Measurements from ENCODE around the gene ELK1. TPM values are rescaled to one million over a fixed set of nuclear protein-coding genes. Genes with fewer than 3 reads are reported as not detected.
A peak's percentile ranks its signal among the peaks of the same experiment; 100 is the strongest.

Gene ELK1
- total RNA-seq, 1 donor from 2014 or later, result 29.4 TPM

- Mint-ChIP-seq H3K27me3 (ENCODE audit: unreplicated experiment) (peaks cover 4% of the 10 kb centered on the region), H3K4me3 (ENCODE audit: unreplicated experiment) (no peak overlapping the region), H3K36me3 (ENCODE audit: low read depth, unreplicated experiment) (peaks cover 21% of the 10 kb centered on the region), H3K27ac (ENCODE audit: unreplicated experiment) (peak overlapping the region; percentile 48), H3K4me1 (ENCODE audit: unreplicated experiment) (peaks cover 10% of the 10 kb centered on the region), H3K9me3 (ENCODE audit: unreplicated experiment) (no peaks in the 10 kb centered on the region)
- TF ChIP-seq, protein P1, sequence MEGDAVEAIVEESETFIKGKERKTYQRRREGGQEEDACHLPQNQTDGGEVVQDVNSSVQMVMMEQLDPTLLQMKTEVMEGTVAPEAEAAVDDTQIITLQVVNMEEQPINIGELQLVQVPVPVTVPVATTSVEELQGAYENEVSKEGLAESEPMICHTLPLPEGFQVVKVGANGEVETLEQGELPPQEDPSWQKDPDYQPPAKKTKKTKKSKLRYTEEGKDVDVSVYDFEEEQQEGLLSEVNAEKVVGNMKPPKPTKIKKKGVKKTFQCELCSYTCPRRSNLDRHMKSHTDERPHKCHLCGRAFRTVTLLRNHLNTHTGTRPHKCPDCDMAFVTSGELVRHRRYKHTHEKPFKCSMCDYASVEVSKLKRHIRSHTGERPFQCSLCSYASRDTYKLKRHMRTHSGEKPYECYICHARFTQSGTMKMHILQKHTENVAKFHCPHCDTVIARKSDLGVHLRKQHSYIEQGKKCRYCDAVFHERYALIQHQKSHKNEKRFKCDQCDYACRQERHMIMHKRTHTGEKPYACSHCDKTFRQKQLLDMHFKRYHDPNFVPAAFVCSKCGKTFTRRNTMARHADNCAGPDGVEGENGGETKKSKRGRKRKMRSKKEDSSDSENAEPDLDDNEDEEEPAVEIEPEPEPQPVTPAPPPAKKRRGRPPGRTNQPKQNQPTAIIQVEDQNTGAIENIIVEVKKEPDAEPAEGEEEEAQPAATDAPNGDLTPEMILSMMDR (IDR thresholded peaks at IDR 0.05; ENCODE audit: unreplicated experiment), result peak; percentile 38
- no peak for DNase-seq (ENCODE audit: low spot score)
Observed at GRCh38 chrX:47644557-47645091, 5.7 kb downstream of the ELK1 start.

GRCh38 chrX:47643926-47644325 is 6.4 kb downstream of the ELK1 start:
- peaks cover 24% of the 10 kb centered on the region for H3K36me3 Mint-ChIP-seq (ENCODE audit: low read depth, unreplicated experiment)
- DNase-seq (ENCODE audit: low spot score), result no peak
- H3K4me3 Mint-ChIP-seq (ENCODE audit: unreplicated experiment), result no peak overlapping the region
- TF ChIP-seq, protein P1 (IDR thresholded peaks at IDR 0.05; ENCODE audit: unreplicated experiment), result peak; percentile 17
- H3K27me3 Mint-ChIP-seq (ENCODE audit: unreplicated experiment), result peaks cover 4% of the 10 kb centered on the region
- no peak overlapping the region for H3K27ac Mint-ChIP-seq (ENCODE audit: unreplicated experiment)
- H3K4me1 Mint-ChIP-seq (ENCODE audit: unreplicated experiment), result peaks cover 7% of the 10 kb centered on the region
- H3K9me3 Mint-ChIP-seq (ENCODE audit: unreplicated experiment), result no peaks in the 10 kb centered on the region

DNA sequence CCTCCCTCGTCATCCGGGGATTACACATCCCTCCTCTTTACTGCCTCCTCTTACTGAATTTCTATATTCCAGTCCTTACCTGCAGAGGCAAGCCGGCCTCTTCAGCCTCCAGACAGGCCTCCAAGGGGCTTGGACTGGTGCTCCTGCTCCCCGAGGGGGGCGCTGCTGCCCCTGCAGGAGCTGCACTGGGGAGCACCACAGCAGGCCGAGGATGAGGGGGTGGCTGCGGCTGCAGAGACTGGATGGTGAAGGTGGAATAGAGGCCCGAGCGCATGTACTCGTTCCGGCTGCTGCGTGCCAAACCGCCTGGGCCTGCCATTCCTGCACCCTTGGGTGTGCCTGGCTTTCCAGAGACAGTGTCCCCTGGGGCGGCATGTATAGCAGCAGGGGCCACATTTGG is 11.5 kb downstream of the ELK1 start:
- Mint-ChIP-seq H3K36me3 (ENCODE audit: low read depth, unreplicated experiment) (peaks cover 29% of the 10 kb centered on the region), H3K4me1 (ENCODE audit: unreplicated experiment) (no peaks in the 10 kb centered on the region), H3K27ac (ENCODE audit: unreplicated experiment) (no peak overlapping the region), H3K27me3 (ENCODE audit: unreplicated experiment) (no peaks in the 10 kb centered on the region), H3K4me3 (ENCODE audit: unreplicated experiment) (no peak overlapping the region), H3K9me3 (ENCODE audit: unreplicated experiment) (no peaks in the 10 kb centered on the region)
- DNase-seq (ENCODE audit: low spot score), result no peak
- TF ChIP-seq, protein P1 (IDR thresholded peaks at IDR 0.05; ENCODE audit: unreplicated experiment), result no peak

DNA sequence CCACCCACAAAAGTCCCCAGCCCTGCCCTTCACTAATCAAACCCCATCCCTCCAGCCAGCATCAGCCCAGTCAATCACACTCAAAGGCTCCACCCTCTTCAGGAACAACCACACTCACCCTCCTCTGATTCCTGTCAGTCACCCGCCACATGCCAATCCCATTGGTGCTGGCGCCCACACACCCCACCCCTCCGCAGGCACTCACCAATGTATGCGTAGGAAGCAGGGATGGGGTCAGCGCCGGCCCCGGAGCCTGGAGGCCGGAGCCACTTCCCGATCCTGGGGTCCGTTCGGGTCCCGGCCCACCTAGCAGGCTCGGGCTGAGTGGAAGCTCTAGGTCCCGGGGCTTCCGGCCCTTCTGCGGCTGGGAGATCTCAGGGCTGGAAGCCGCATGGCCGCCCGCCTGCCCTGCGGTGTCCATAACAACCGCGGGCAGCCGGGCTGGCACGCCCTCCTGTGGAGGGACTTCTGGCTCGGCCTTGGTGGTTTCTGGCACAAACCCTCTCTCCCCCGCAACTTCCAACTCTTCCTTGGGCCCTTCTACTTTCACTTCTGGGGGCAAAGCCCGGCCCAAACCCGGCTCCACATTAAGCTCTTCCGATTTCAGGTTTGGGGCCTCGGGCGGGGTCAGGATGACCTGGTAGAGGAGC is 12.7 kb downstream of the ELK1 start:
- Mint-ChIP-seq H3K27me3 (ENCODE audit: unreplicated experiment) (no peaks in the 10 kb centered on the region), H3K4me3 (ENCODE audit: unreplicated experiment) (no peak overlapping the region), H3K9me3 (ENCODE audit: unreplicated experiment) (no peaks in the 10 kb centered on the region), H3K27ac (ENCODE audit: unreplicated experiment) (no peak overlapping the region), H3K36me3 (ENCODE audit: low read depth, unreplicated experiment) (peaks cover 29% of the 10 kb centered on the region), H3K4me1 (ENCODE audit: unreplicated experiment) (no peaks in the 10 kb centered on the region)
- DNase-seq (ENCODE audit: low spot score), result no peak
- TF ChIP-seq, protein P1 (IDR thresholded peaks at IDR 0.05; ENCODE audit: unreplicated experiment), result no peak

- DNase-seq (ENCODE audit: low spot score), result no peak
- Mint-ChIP-seq H3K4me3 (ENCODE audit: unreplicated experiment) (no peak overlapping the region), H3K27me3 (ENCODE audit: unreplicated experiment) (no peaks in the 10 kb centered on the region), H3K4me1 (ENCODE audit: unreplicated experiment) (peaks cover 2% of the 10 kb centered on the region), H3K27ac (ENCODE audit: unreplicated experiment) (no peak overlapping the region), H3K9me3 (ENCODE audit: unreplicated experiment) (no peaks in the 10 kb centered on the region), H3K36me3 (ENCODE audit: low read depth, unreplicated experiment) (peaks cover 15% of the 10 kb centered on the region)
- TF ChIP-seq, protein P1 (IDR thresholded peaks at IDR 0.05; ENCODE audit: unreplicated experiment), result no peak
Observed at GRCh38 chrX:47634871-47635575, 15.3 kb downstream of the ELK1 start.
